Myocyte (in vitro differentiated cells): ENCODE results near the gene JPH4. TPM values are rescaled to one million over a fixed set of nuclear protein-coding genes. Genes with fewer than 3 reads are reported as not detected.
"Not testable (repeated sequence)": the region's sequence is repeated elsewhere in the genome, so short reads cannot be mapped to it uniquely, and the experiment has no call there.

Experiments used
- DNase-seq: peaks from one replicate; pipeline ENCODE4 v3.0.0-alpha.2; 2012; ENCODE audit warnings: low read depth
- total RNA-seq: library from RNA; depleted of rRNA; stranded (reverse); fragments of >200 nt; gene quantifications from 2 replicates; pipeline ENCODE4 v1.2.3, GENCODE V29; 2014

Gene JPH4
- total RNA-seq, 1 donor from 2014 or later = not detected

DNA sequence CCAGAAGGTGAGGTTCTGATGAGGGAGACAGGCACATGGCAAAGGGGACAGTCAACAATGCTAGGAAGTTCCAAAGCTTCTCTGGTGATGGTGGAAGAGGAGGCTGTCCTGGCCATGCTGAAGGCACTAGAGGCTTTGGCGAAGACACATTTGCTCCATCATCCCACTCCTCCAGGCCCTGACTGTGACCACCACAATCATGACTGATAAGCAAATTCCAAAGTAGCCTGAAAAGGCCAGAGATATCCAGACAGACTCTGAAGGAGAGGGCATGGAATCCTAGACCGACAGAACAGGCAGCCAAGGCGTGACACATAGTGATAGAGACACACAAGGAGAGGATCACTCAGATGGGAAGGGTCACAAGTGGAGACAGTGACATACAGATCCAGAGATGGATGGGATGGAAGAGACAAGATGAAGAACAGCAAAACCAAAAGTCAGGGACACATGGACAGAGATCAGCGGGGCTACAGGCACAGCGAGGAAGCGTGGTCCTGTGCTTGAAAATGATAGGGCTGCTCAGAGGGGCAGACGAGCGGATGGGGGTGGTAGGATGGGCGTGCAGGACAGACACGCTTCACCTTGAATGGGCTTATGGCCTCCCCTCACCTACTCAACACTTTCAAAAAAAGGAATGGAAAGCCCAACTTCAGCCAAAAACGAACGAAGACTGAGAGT, 28.3 kb downstream of the JPH4 start:
- no peak for DNase-seq

DNA sequence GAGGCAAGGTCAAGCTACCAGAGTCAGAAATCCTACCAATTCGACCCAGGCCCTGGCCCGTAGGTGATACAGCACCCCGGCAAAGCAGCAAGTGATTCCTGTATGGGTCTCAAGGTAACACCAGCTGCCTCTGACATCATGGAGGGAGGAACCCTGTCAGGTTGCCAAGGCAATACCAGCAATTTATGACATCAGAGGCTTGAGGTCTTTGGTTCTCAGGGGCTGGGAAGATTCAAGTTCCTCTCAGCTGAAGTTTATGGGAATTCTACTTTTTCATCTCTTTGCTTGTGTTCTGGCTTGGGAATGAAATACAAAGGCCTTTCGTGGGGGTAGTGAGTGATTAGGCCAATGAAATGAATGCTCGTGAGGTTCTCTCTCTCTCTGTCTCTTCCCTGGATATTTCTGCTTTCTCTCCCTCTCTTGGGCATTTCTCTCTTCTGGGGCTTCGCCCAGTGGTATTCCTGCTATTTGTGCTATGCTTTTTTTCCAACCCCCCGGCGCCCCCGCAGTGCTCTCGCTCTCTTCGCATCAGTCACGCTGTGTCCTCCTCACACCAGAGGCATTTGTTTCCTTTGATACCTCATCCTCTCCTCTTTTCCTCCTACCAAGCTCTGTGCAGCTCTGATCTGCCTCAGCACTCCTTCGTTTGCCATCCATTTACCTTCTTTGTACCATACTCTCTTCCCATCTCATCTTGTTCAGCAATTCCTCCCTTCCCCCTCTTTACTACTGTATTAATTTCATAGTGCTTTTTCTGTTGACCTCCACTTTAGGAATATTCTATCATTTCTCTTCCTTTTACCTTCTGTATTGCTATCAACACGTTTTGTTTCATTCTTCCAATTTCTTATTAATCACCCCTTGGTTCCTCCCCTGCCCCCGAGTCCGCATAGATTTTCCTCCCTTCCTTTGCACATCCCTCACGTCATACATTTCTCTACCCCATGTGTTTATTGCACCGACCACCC, 30.0 kb downstream of the JPH4 start:
- DNase-seq = no peak

DNA sequence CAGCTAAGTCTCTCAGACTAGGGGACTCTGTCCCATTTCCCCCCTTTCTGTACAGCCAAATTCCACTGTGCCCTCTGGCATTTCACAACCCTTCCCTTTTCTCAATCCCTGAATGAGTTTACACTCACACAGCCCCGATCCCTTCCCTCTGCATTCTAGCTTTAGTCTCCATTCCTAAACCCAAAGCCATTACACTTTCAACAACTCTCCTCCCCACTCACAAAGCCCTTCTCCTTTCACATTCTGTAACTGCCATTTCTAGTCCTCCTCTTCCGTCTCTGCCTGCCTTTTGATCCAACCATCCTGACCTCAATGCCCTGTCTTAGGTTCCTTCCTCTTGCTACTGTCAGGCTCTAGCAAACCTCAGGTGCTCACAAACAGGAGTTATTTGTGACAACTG, 30.7 kb downstream of the JPH4 start:
- DNase-seq = no peak

GRCh38 chr14:23546450-23547035, 32.0 kb downstream of the JPH4 start:
- no peak for DNase-seq

DNA sequence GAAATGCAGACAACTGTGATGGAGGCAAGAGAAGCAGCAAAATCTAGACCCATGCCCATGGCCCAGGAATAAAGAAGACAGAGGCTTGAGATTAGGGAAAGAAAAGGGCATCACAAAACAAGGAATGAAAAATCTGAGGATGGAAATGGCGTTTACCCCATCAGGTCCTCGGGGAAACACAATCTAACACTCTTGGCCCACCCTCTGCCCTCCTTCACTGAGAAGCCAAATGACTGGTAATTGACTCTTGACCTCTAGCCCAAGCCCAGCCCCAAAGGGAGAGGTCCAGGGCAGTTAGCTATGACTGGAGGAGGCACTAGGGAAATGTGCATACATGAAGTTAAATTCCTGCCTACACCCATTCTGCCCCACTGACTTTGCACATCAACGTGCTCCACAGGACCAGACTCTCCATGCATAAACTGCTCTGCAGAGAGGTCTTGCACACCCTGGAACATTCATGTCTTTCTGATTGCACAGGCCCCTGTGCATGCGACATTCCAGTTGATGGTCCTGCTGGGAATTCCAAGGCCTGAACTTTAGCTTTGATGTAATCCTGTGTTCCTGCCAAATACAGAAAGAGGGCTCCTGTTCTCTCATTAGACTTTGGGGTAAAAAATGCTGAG, 32.7 kb downstream of the JPH4 start:
- DNase-seq = no peak

- DNase-seq = no peak
These were observed 33.8 kb downstream of the JPH4 start for GRCh38 chr14:23544511-23545447.

DNA sequence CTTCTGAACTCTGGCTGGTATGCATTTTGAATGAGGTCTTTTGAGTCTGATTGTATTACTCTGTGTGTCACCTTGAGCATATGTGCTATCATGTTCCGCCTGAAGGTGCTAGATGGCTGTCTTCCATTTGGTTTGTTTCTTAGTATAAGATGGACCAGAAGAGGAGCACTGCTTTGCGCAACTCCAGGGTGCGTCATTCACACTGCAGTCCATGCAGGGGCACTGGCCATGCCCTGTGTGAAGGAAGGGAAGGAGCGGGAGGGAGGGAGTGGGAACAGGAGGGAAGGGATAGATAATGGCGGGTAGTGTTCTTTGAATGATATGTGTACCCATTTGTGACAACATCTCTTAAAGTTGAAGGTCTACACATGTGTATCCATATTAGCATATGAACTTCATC, 35.2 kb downstream of the JPH4 start:
- DNase-seq = no peak

- DNase-seq = no peak
These were observed 36.3 kb downstream of the JPH4 start for GRCh38 chr14:23542261-23542660.

GRCh38 chr14:23540141-23540469, 38.5 kb downstream of the JPH4 start:
- DNase-seq = no peak

DNA sequence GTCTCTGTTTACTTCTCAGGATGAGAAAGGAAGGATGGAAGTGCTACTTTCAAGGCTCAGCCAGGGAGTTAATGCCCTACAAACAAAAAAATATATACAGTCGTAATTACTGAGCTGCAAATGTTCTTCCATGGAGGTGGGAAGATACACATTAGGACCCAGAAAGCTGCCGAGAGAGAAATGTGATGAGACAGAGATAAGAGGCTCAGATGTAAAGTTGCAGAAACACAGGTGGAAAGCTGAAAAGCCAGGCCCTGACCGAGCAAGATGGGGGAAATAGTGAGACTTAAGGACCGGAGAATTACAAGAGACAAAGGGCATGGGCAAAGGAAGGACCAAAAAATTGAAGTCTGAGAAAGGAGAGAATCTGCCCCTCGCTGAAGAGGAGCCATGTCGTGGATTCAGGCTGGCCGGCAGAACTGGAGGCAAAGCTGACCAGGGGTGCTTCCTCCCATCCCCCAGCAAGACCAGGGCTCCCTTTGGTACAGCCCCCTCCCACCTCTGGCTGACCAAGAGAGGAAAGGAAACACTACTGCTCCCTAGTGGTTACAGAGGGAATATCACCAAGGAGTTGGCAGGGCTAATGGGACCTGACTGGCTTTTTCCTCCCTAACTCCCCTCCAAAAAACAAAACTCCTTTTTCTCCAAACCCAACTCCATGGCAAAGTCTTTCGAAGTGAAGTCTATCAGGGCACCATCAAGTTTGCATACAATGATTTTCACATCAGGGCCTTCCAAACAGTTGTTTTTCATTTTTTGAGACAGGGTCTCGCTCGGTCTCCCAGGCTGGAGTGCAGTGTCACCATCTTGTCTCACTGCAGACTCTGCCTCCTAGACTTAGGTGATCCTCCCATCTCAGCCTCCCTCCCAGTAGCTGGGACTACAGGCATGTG, 39.1 kb downstream of the JPH4 start:
- DNase-seq = peak; percentile 57

DNA sequence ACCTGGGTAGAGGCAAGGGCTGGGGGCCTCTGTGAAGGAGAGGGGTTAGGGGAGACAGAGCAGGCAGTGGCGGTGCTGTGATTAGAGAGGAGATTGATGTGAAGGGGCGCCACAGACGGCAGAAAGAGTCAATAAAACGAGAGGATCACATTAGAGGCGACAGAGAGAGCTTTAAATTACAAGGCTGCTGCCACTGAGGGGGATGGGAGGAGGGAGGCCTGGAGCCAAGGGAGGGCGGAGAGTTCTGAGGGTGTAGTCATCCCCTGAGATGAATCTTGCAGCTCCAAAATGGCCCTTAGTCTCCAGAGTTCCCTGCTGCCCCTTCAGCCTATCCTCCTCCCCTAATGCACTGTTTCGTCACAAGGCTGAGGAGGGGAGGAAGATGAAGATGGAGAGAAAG, 39.8 kb downstream of the JPH4 start:
- no peak for DNase-seq

DNA sequence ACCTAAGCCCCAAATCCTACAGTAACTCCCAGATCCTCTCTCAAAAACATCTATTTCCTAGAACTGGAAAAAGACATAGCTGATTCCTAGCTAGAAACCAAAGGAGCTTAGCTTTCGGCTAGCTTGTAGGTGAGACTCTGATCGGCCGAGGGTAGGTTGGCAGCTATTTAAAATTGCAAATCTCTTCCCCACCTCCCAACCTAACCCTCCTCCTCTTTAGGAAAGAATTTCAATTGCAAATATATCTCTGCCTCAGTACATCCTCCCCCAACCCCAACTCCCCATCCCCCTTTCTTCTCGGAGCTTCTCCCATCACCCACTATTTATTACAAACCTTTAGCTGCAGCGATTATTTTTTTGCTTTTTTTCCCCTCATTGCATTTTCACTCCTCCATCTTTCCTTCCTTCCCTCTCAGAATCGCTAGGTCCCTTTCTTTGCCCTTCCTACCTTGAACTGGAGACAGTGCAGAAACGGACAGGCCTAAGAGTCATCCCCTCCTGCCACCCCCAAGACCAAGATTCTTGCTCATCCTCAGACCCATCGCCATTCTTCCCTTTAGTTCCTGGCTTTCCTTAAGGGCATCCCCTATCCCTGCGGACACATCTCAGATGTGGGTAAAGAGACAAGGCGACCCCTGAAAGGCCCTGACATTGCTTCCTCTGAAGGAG, 40.4 kb downstream of the JPH4 start:
- no peak for DNase-seq

DNA sequence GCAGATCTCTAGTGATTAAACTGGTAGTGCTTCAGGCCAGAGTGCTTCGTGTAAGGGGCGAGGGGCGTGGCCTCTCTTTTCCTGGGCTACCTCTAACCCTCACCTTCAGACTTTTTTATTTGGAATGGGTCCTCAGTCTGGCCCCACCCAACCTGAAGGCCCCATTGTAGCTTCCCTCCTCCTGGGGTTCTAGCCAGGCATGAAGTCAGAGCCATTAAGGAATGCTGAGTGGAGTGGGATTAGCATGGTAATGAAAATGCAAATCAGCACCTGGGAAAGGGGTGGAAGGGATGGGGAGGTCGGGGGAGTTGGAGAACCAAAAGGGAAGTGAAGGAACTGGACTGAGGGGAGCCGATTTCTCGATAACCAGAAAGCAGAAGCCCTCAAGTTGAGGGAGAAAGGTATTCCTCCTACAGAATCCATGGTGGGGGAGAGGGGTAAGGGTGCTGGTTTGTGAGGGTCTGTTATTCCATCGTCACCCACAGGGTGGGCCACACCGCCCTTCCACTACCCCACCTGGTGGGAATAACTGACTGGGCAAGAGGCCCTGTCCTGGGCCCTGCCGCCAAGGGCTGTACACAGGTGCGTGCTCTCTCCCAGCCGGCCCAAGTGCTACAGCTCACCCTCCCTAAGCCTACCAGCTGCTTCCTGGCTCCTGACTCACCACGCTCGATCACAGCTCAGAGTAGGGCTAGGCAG, 41.1 kb downstream of the JPH4 start:
- peak; percentile 45 for DNase-seq

- not testable (repeated sequence) for DNase-seq
These were observed 41.7 kb downstream of the JPH4 start for GRCh38 chr14:23536906-23537305.

DNA sequence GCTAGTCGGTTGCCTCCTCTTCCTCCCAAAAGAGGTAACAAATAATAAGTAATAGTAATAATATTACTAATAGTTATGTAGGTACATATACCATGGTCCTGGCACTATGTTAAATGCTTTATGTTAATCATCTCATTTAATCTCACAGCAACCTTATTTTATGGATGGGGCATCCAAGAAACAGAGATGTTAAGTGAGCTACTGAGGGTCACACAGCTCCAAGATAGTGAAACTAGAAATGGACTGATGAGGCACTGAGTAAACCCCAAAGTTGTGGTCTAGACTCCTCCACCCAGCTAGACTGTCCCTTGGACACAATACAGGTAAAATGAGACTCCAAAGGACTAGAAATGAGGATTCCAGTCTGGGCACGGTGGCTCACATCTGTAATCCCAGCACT, 42.1 kb downstream of the JPH4 start:
- no peak for DNase-seq

- no peak for DNase-seq
These were observed 42.6 kb downstream of the JPH4 start for GRCh38 chr14:23535943-23536342.

DNA sequence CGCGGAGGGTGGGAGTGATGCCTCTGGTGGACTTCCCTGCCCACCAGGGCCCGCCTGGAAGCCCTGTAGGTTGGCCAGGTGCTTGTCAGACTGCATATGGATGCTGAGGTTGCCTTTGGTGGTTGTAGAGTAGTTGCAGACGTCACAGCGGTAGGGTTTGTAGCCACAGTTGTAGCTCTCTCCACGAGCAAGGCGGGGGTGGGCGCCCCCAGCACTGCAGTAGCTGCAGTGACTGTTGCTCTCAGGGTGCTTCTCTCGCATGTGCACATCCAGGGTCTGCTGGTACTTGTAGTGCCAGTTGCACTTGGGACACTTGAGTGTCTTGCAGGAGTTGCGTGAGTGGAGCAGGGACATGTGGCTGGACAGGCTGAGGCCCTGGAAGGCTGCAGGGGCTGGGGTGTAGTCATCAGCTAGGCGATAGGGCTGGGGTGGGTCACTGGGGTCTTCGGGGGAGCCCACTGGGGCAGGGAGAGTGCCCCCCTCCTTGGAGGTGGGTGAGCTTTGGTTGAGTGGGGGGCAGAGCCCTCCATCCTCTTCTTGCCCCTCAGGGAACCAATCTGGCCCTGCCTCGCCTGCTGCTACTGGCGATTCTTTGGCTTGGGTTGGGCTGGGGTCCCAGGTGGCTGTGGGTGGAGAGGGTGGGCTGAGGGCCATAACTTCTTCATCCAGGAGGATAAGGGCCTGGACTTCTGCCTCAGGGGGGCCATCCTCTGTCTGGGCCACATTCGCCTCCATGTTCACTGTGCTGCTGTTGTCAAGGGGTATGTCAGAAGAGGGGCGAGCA, 44.7 kb downstream of the JPH4 start:
- no peak for DNase-seq

GRCh38 chr14:23532658-23533057, 45.9 kb downstream of the JPH4 start:
- no peak for DNase-seq
